Measurements from ENCODE around the gene STXBP3.

Gene STXBP3

GRCh38 chr1:108801101-108801500 is 54.6 kb downstream of the STXBP3 start:
- DNase-seq (ENCODE audit: low read depth in 1 of 2, low spot score in 1 of 2), result no peak

- DNase-seq (ENCODE audit: low read depth in 1 of 2, low spot score in 1 of 2), result no peak
These were observed 57.1 kb downstream of the STXBP3 start for GRCh38 chr1:108803548-108803947.

- no peak for DNase-seq (ENCODE audit: low read depth in 1 of 2, low spot score in 1 of 2)
These were observed 62.0 kb downstream of the STXBP3 start for GRCh38 chr1:108808438-108808837.

- no peak for DNase-seq (ENCODE audit: low read depth in 1 of 2, low spot score in 1 of 2)
These were observed 65.1 kb downstream of the STXBP3 start for GRCh38 chr1:108811611-108812010.

GRCh38 chr1:108813326-108813725 is 66.9 kb downstream of the STXBP3 start:
- DNase-seq (ENCODE audit: low read depth in 1 of 2, low spot score in 1 of 2), result no peak

- no peak for DNase-seq (ENCODE audit: low read depth in 1 of 2, low spot score in 1 of 2)
These were observed 68.1 kb downstream of the STXBP3 start for GRCh38 chr1:108814343-108815125.

GRCh38 chr1:108815566-108815965 is 69.1 kb downstream of the STXBP3 start:
- DNase-seq (ENCODE audit: low read depth in 1 of 2, low spot score in 1 of 2), result no peak

- no peak for DNase-seq (ENCODE audit: low read depth in 1 of 2, low spot score in 1 of 2)
These were observed 69.8 kb downstream of the STXBP3 start for GRCh38 chr1:108816049-108816893.

GRCh38 chr1:108817016-108817415 is 70.5 kb downstream of the STXBP3 start:
- no peak for DNase-seq (ENCODE audit: low read depth in 1 of 2, low spot score in 1 of 2)

GRCh38 chr1:108817811-108818210 is 71.3 kb downstream of the STXBP3 start:
- DNase-seq (ENCODE audit: low read depth in 1 of 2, low spot score in 1 of 2), result no peak

GRCh38 chr1:108819878-108820277 is 73.4 kb downstream of the STXBP3 start:
- DNase-seq (ENCODE audit: low read depth in 1 of 2, low spot score in 1 of 2), result no peak

- no peak for DNase-seq (ENCODE audit: low read depth in 1 of 2, low spot score in 1 of 2)
These were observed 77.2 kb downstream of the STXBP3 start for GRCh38 chr1:108823632-108824031.

- no peak for DNase-seq (ENCODE audit: low read depth in 1 of 2, low spot score in 1 of 2)
These were observed 77.6 kb downstream of the STXBP3 start for GRCh38 chr1:108824051-108824450.

- no peak for DNase-seq (ENCODE audit: low read depth in 1 of 2, low spot score in 1 of 2)
These were observed 79.7 kb downstream of the STXBP3 start for GRCh38 chr1:108826081-108826635.

GRCh38 chr1:108828074-108828961 is 81.8 kb downstream of the STXBP3 start:
- DNase-seq (ENCODE audit: low read depth in 1 of 2, low spot score in 1 of 2), result peak; percentile 28

GRCh38 chr1:108829498-108829916 is 83.0 kb downstream of the STXBP3 start:
- no peak for DNase-seq (ENCODE audit: low read depth in 1 of 2, low spot score in 1 of 2)

GRCh38 chr1:108830119-108831008 is 83.9 kb downstream of the STXBP3 start:
- DNase-seq (ENCODE audit: low read depth in 1 of 2, low spot score in 1 of 2), result no peak

- no peak for DNase-seq (ENCODE audit: low read depth in 1 of 2, low spot score in 1 of 2)
These were observed 84.8 kb downstream of the STXBP3 start for GRCh38 chr1:108831225-108831624.

- no peak for DNase-seq (ENCODE audit: low read depth in 1 of 2, low spot score in 1 of 2)
These were observed 86.5 kb downstream of the STXBP3 start for GRCh38 chr1:108832929-108833328.

- DNase-seq (ENCODE audit: low read depth in 1 of 2, low spot score in 1 of 2), result no peak
These were observed 95.2 kb downstream of the STXBP3 start for GRCh38 chr1:108841703-108842102.
